Osteocyte (in vitro differentiated cells): ENCODE results near the gene RETREG3. TPM values are rescaled to one million over a fixed set of nuclear protein-coding genes. Genes with fewer than 3 reads are reported as not detected.
"Not testable (repeated sequence)": the region's sequence is repeated elsewhere in the genome, so short reads cannot be mapped to it uniquely, and the experiment has no call there.

Experiments used
- DNase-seq: peaks from one replicate; pipeline ENCODE4 v3.0.0; 2021; ENCODE audit warnings: mixed read lengths; ENCODE audit not compliant: unreplicated experiment; ENCODE audit errors: extremely low spot score
- H3K27ac Mint-ChIP-seq: one replicate; pipeline ENCODE4 v1.8.0; 2021; ENCODE audit warnings: mild to moderate bottlenecking, mixed read lengths; ENCODE audit not compliant: unreplicated experiment
- H3K27me3 Mint-ChIP-seq: one replicate; pipeline ENCODE4 v1.8.0; 2021; ENCODE audit warnings: mixed read lengths; ENCODE audit not compliant: unreplicated experiment
- H3K36me3 Mint-ChIP-seq: one replicate; pipeline ENCODE4 v1.8.0; 2021; ENCODE audit warnings: mixed read lengths; ENCODE audit not compliant: unreplicated experiment
- H3K4me1 Mint-ChIP-seq: one replicate; pipeline ENCODE4 v1.8.0; 2021; ENCODE audit warnings: mixed read lengths; ENCODE audit not compliant: unreplicated experiment
- H3K4me3 Mint-ChIP-seq: one replicate; pipeline ENCODE4 v1.8.0; 2021; ENCODE audit warnings: mild to moderate bottlenecking, moderate library complexity, mixed read lengths; ENCODE audit not compliant: unreplicated experiment
- H3K9me3 Mint-ChIP-seq: one replicate; pipeline ENCODE4 v1.8.0; 2021; ENCODE audit warnings: mixed read lengths; ENCODE audit not compliant: unreplicated experiment
- total RNA-seq: library from RNA; stranded (reverse); gene quantifications from 2 replicates; pipeline ENCODE4 v1.2.1, GENCODE V29; 2021
- TF ChIP-seq, protein P1 (sequence below): fragments of 200-600 bp; sonication (generic); IDR thresholded peaks from 2 replicates; pipeline ENCODE4 v1.5.0; 2021; ENCODE audit warnings: antibody characterized with exemption, mild to moderate bottlenecking, moderate library complexity

Gene RETREG3
- total RNA-seq, 1 donor from 2014 or later = 80.1 TPM

DNA sequence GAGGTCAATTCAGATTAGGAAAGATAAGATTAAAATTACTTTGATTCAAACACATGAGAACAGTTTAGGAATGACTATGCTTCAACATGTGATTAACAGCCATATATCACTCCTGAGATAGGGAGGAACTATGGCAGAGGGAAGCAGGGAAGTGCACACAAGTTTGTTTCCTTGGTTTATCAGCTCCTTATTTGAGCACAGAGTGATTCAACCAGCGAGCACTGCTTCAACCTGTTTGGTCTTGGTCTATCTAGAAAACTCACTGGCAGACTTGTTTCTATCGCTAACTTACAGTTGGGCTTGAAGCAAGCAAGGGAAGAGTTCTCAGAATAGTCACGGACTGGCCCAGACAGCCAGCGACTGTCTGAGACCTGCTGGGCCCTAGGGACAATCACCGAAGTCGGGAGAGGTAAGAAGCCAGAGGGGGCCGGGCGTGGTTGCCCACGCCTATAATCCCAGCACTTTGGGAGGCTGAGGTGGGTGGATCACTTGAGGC, 23.8 kb upstream of the RETREG3 start:
- no peaks in the 10 kb centered on the region for H3K4me1 Mint-ChIP-seq
- H3K27ac Mint-ChIP-seq = no peak overlapping the region
- no peaks in the 10 kb centered on the region for H3K36me3 Mint-ChIP-seq
- H3K4me3 Mint-ChIP-seq = no peak overlapping the region
- TF ChIP-seq, protein P1, sequence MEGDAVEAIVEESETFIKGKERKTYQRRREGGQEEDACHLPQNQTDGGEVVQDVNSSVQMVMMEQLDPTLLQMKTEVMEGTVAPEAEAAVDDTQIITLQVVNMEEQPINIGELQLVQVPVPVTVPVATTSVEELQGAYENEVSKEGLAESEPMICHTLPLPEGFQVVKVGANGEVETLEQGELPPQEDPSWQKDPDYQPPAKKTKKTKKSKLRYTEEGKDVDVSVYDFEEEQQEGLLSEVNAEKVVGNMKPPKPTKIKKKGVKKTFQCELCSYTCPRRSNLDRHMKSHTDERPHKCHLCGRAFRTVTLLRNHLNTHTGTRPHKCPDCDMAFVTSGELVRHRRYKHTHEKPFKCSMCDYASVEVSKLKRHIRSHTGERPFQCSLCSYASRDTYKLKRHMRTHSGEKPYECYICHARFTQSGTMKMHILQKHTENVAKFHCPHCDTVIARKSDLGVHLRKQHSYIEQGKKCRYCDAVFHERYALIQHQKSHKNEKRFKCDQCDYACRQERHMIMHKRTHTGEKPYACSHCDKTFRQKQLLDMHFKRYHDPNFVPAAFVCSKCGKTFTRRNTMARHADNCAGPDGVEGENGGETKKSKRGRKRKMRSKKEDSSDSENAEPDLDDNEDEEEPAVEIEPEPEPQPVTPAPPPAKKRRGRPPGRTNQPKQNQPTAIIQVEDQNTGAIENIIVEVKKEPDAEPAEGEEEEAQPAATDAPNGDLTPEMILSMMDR = no peak
- DNase-seq = no peak
- peaks cover 3% of the 10 kb centered on the region for H3K27me3 Mint-ChIP-seq
- H3K9me3 Mint-ChIP-seq = no peaks in the 10 kb centered on the region

- Mint-ChIP-seq H3K27me3 (no peaks in the 10 kb centered on the region), H3K4me3 (no peak overlapping the region), H3K4me1 (no peaks in the 10 kb centered on the region), H3K36me3 (no peaks in the 10 kb centered on the region), H3K27ac (no peak overlapping the region), H3K9me3 (no peaks in the 10 kb centered on the region)
- no peak for DNase-seq
- TF ChIP-seq, protein P1 = no peak
These were observed 20.3 kb upstream of the RETREG3 start for GRCh38 chr17:42629411-42630009.

- not testable (repeated sequence) for H3K4me3 Mint-ChIP-seq, H3K36me3 Mint-ChIP-seq, H3K27me3 Mint-ChIP-seq, DNase-seq, H3K27ac Mint-ChIP-seq, H3K9me3 Mint-ChIP-seq, H3K4me1 Mint-ChIP-seq
These were observed 18.0 kb upstream of the RETREG3 start for GRCh38 chr17:42627032-42627764.

DNA sequence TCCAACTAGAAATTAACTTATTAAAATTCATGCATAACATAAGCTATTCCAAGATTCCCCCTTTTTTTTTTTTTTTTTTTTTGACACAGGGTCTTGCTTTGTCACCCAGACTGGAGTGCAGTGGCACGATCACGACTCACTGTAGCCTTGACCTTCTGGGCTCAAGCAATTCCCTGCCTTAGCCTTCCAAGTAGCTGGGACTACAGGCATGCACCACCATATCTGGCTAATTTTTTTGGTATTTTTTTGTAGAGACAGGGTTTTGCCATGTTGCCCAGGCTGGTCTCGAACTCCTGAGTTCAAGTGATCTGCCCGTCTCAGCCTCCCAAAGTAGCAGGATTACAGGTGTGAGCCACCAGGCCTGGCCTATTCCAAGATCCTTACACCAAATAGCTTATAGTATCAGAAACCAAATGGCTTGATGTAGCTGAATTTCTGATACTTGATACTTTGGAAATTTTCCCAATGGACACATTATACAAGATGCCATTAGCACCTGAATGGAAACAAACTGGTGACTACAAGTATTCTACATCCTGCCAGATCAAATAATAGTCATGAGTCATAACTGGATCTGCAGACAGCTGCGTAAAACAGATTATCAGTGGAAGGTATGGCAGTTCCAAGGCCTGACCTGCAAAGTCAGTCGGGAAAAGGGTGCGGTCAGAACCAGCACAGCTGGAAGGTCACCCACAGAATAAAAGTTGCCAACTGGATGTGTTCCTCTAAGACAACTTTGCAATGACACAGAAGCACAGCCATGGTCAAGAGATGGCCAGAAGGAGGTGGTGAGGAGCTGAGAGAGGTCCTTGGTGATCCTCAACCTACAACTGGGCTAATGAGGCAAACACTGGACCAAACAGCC, 14.8 kb upstream of the RETREG3 start:
- TF ChIP-seq, protein P1 = no peak
- no peaks in the 10 kb centered on the region for H3K27me3 Mint-ChIP-seq
- no peaks in the 10 kb centered on the region for H3K36me3 Mint-ChIP-seq
- H3K4me1 Mint-ChIP-seq = no peaks in the 10 kb centered on the region
- no peak overlapping the region for H3K27ac Mint-ChIP-seq
- H3K9me3 Mint-ChIP-seq = no peaks in the 10 kb centered on the region
- no peak for DNase-seq
- no peak overlapping the region for H3K4me3 Mint-ChIP-seq

DNA sequence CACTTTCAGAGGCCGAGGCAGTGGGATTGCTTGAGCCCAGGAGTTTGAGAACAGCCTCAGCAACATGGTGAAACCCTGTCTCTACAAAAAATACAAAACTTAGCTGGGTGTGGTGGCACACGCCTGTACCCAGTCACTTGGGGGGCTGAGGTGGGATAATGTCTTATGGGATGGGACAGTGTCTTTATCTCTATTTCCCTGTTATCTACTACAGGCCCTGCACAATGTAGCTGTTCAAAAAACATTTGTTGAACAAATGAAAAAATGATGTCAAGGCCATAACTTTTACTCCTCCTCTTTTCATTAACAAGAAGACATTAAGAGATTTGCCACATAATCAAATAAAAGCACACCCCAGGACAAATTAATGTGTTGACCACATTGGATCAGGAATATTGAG, 14.1 kb upstream of the RETREG3 start:
- Mint-ChIP-seq H3K4me1 (peaks cover 2% of the 10 kb centered on the region), H3K36me3 (no peaks in the 10 kb centered on the region), H3K27me3 (no peaks in the 10 kb centered on the region), H3K27ac (no peak overlapping the region), H3K9me3 (no peaks in the 10 kb centered on the region), H3K4me3 (no peak overlapping the region)
- DNase-seq = no peak
- TF ChIP-seq, protein P1 = no peak

DNA sequence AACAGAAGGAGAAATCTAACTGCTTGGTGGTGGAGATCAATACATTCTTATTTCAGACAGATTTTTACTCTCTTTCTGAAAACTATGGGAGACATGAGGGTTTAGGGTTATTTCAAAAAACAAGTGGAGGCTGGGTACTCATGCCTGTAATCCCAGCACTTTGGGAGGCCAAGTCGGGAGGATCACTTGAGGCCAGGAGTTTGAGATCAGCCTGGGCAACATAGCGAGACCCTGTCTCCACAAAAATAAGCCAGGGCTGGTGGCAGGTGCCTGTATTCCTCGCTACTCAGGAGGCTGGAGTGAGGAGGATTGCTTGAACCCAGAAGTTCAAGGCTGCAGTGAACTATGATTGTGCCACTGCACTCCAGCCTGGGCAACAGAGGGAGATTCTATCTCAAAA, 12.8 kb upstream of the RETREG3 start:
- not testable (repeated sequence) for H3K9me3 Mint-ChIP-seq, H3K4me3 Mint-ChIP-seq, H3K4me1 Mint-ChIP-seq, DNase-seq, H3K27me3 Mint-ChIP-seq, H3K27ac Mint-ChIP-seq, H3K36me3 Mint-ChIP-seq
